GM23338 (cell line): ENCODE data around the gene PLAAT1. TPM values are rescaled to one million over a fixed set of nuclear protein-coding genes. Genes with fewer than 3 reads are reported as not detected.

ENCODE experiments used
- ATAC-seq: fragments of 200-7000 bp; cut with Tn5 transposase; 3 replicates; pipeline ENCODE4 v1.9.1; 2020
- DNase-seq: peaks from one replicate; pipeline ENCODE4 v3.0.0-alpha.2; 2015; ENCODE audit warnings: low spot score
- H2AFZ ChIP-seq: fragments of 200-600 bp; sonication (generic); 2 replicates; pipeline ENCODE4 v1.8.0; 2016; ENCODE audit warnings: antibody characterized with exemption, mild to moderate bottlenecking, moderate library complexity
- H3F3A ChIP-seq: fragments of 200-600 bp; sonication (generic); replicated peaks from 2 replicates; pipeline ENCODE4 v1.8.0; 2017; ENCODE audit warnings: antibody characterized with exemption, mixed run types, low read depth
- H3K27ac ChIP-seq: fragments of 200-600 bp; sonication (generic); 2 replicates; pipeline ENCODE4 v1.6.1; 2016; ENCODE audit warnings: low read depth
- H3K27me3 ChIP-seq: fragments of 200-600 bp; sonication (generic); 2 replicates; pipeline ENCODE4 v1.8.0; 2016; ENCODE audit warnings: mild to moderate bottlenecking, mixed run types, moderate library complexity; ENCODE audit not compliant: insufficient read depth
- H3K36me3 ChIP-seq: fragments of 200-600 bp; sonication (generic); 2 replicates; pipeline ENCODE4 v1.8.0; 2016; ENCODE audit warnings: mild to moderate bottlenecking; ENCODE audit not compliant: insufficient read depth
- H3K4me1 ChIP-seq: fragments of 200-600 bp; sonication (generic); 2 replicates; pipeline ENCODE4 v1.8.0; 2016; ENCODE audit warnings: mild to moderate bottlenecking, moderate library complexity; ENCODE audit not compliant: insufficient read depth
- H3K4me2 ChIP-seq: fragments of 200-600 bp; sonication (generic); 2 replicates; pipeline ENCODE4 v1.7.1; 2017; ENCODE audit warnings: mixed run types
- H3K4me3 ChIP-seq: fragments of 200-600 bp; sonication (generic); 2 replicates; pipeline ENCODE4 v1.6.1; 2016; ENCODE audit warnings: mixed run types
- H3K79me2 ChIP-seq: fragments of 200-600 bp; sonication (generic); replicated peaks from 2 replicates; pipeline ENCODE4 v1.8.0; 2017; ENCODE audit warnings: mild to moderate bottlenecking; ENCODE audit not compliant: insufficient read depth
- H3K9me2 ChIP-seq: fragments of 200-600 bp; sonication (generic); 2 replicates; pipeline ENCODE4 v1.8.0; 2017; ENCODE audit not compliant: insufficient read depth
- H4K20me1 ChIP-seq: fragments of 200-600 bp; sonication (generic); replicated peaks from 2 replicates; pipeline ENCODE4 v1.8.0; 2017; ENCODE audit warnings: mild to moderate bottlenecking; ENCODE audit not compliant: insufficient read depth
- H3K27ac Mint-ChIP-seq: 2 replicates; pipeline ENCODE4 v1.8.0; 2020; ENCODE audit warnings: inconsistent platforms, mild to moderate bottlenecking, moderate library complexity, mixed read lengths
- H3K27me3 Mint-ChIP-seq: 3 replicates; pipeline ENCODE4 v1.8.0; 2022; ENCODE audit warnings: low read depth, mild to moderate bottlenecking, moderate library complexity, mixed read lengths, inconsistent platforms; ENCODE audit not compliant: insufficient read depth, poor library complexity
- H3K36me3 Mint-ChIP-seq: 3 replicates; pipeline ENCODE4 v1.8.0; 2021; ENCODE audit warnings: low read depth, mild to moderate bottlenecking, inconsistent platforms, moderate library complexity, mixed read lengths
- H3K4me1 Mint-ChIP-seq: 3 replicates; pipeline ENCODE4 v1.8.0; 2020; ENCODE audit warnings: mild to moderate bottlenecking, inconsistent platforms, mixed read lengths
- H3K4me3 Mint-ChIP-seq: 3 replicates; pipeline ENCODE4 v1.8.0; 2021; ENCODE audit warnings: moderate library complexity, mild to moderate bottlenecking, inconsistent platforms, mixed read lengths
- H3K9me3 Mint-ChIP-seq: 3 replicates; pipeline ENCODE4 v1.8.0; 2020; ENCODE audit warnings: moderate library complexity, mild to moderate bottlenecking, inconsistent platforms, mixed read lengths
- CREB1 ChIP-seq: fragments of 250-450 bp; sonication (Bioruptor Pico); IDR thresholded peaks from 2 replicates; pipeline ENCODE4 v1.5.0; 2020; ENCODE audit warnings: low read depth, mild to moderate bottlenecking, moderate library complexity
- CTCF ChIP-seq, 2 experiments: fragments of 200-600 bp in 1 of 2; sonication (generic) in 1 of 2; conservative IDR thresholded peaks; 2 replicates each; pipeline versions ENCODE4 v1.5.1 to v1.6.1; 2016 to 2017; ENCODE audit warnings: antibody characterized with exemption in 2 of 2, low read depth in 2 of 2, mild to moderate bottlenecking in 2 of 2, moderate library complexity in 1 of 2
- ETS1 ChIP-seq: IDR thresholded peaks from 2 replicates; pipeline ENCODE4 v1.6.1; 2016; ENCODE audit warnings: antibody characterized with exemption
- EZH2 ChIP-seq: fragments of 200-600 bp; sonication (generic); IDR thresholded peaks from one replicate; pipeline ENCODE4 v1.8.0; 2017; ENCODE audit warnings: antibody characterized with exemption, mild to moderate bottlenecking, low read depth; ENCODE audit not compliant: unreplicated experiment
- EZH2phosphoT487 ChIP-seq: fragments of 200-600 bp; sonication (generic); IDR thresholded peaks from one replicate; pipeline ENCODE4 v1.8.1; 2018; ENCODE audit warnings: antibody characterized with exemption; ENCODE audit not compliant: unreplicated experiment
- JUNB ChIP-seq: IDR thresholded peaks from one replicate; pipeline ENCODE4 v1.6.1; 2016; ENCODE audit warnings: antibody characterized with exemption; ENCODE audit not compliant: unreplicated experiment
- NANOG ChIP-seq: IDR thresholded peaks from 2 replicates; pipeline ENCODE4 v1.6.1; 2016; ENCODE audit warnings: antibody characterized with exemption, borderline replicate concordance
- POLR2AphosphoS5 ChIP-seq: IDR thresholded peaks from 2 replicates; pipeline ENCODE4 v1.6.1; 2016; ENCODE audit warnings: antibody characterized with exemption, low read depth
- REST ChIP-seq: IDR thresholded peaks from one replicate; pipeline ENCODE4 v1.6.1; 2018; ENCODE audit warnings: antibody characterized with exemption; ENCODE audit not compliant: unreplicated experiment
- STAT1 ChIP-seq: IDR thresholded peaks from one replicate; pipeline ENCODE4 v1.6.1; 2016; ENCODE audit warnings: antibody characterized with exemption; ENCODE audit not compliant: unreplicated experiment
- ZNF114 ChIP-seq: fragments of 250-450 bp; sonication (Bioruptor Pico); IDR thresholded peaks from 2 replicates; pipeline ENCODE4 v1.5.0; 2020; ENCODE audit warnings: mild to moderate bottlenecking, moderate library complexity
- ZNF331 ChIP-seq: fragments of 250-450 bp; sonication (Bioruptor Pico); IDR thresholded peaks from 2 replicates; pipeline ENCODE4 v1.5.0; 2020; ENCODE audit warnings: low read depth, mild to moderate bottlenecking, moderate library complexity
- ZNF462 ChIP-seq: fragments of 250-450 bp; sonication (Bioruptor Pico); IDR thresholded peaks from 2 replicates; pipeline ENCODE4 v1.5.0; 2020; ENCODE audit warnings: mild to moderate bottlenecking, moderate library complexity
- polyA plus RNA-seq: library from polyadenylated mRNA; unstranded; fragments of >200 nt; fragmentation: Nextera tagmentation; extraction: Ambion mirVana; gene quantifications from 2 replicates; pipeline ENCODE4 v1.2.1, GENCODE V29; 2016
- total RNA-seq: library from RNA; depleted of rRNA; stranded (reverse); fragments of >200 nt; shearing (Covaris generic); gene quantifications from 2 replicates; pipeline ENCODE4 v1.2.3, GENCODE V29; 2014

The PLAAT1 gene
- total and polyA plus RNA-seq, 2 experiments from 2014 or later: 5.4 to 6.7 TPM

GRCh38 chr3:193207290-193208273, 33.4 kb upstream of the PLAAT1 start:
- H3K4me3 Mint-ChIP-seq: no peak overlapping the region
- DNase-seq (no peak), ATAC-seq (no peak)
- H3F3A ChIP-seq: no peaks in the 10 kb centered on the region
- no peaks in the 10 kb centered on the region for H3K79me2 ChIP-seq
- no peaks in the 10 kb centered on the region for H3K27me3 Mint-ChIP-seq
- peaks cover 8% of the 10 kb centered on the region; the same call in 1 of the 2 replicates for H3K4me1 ChIP-seq
- no peak overlapping the region for H3K27ac ChIP-seq
- no peaks in the 10 kb centered on the region for H3K36me3 Mint-ChIP-seq
- no peak overlapping the region for H3K4me2 ChIP-seq
- H3K4me3 ChIP-seq: no peak overlapping the region
- no peak overlapping the region for H3K27ac Mint-ChIP-seq
- H2AFZ ChIP-seq: no peak overlapping the region
- H4K20me1 ChIP-seq: no peaks in the 10 kb centered on the region
- H3K4me1 Mint-ChIP-seq: peaks cover 11% of the 10 kb centered on the region
- H3K9me2 ChIP-seq: peaks cover 15% of the 10 kb centered on the region; the same call in 1 of the 2 replicates
- no peaks in the 10 kb centered on the region for H3K36me3 ChIP-seq
- no peak for TF ChIP-seq EZH2
- no peak for TF ChIP-seq ZNF114 (CRISPR knock-in tag)
- no peak for TF ChIP-seq REST
- TF ChIP-seq CTCF (conservative IDR thresholded peaks at IDR 0.05; ENCODE audit: low read depth in 2 of 2): no peak
- TF ChIP-seq CREB1 (CRISPR knock-in tag): no peak
- TF ChIP-seq ZNF462 (CRISPR knock-in tag): no peak
- TF ChIP-seq STAT1: no peak
- no peak for TF ChIP-seq ZNF331
- TF ChIP-seq POLR2AphosphoS5: no peak
- no peak for TF ChIP-seq JUNB
- no peak for TF ChIP-seq EZH2phosphoT487
- no peak for TF ChIP-seq ETS1
- no peak for TF ChIP-seq NANOG
- no peaks in the 10 kb centered on the region for H3K9me3 Mint-ChIP-seq
- no peaks in the 10 kb centered on the region for H3K27me3 ChIP-seq
